GM21723 (cell line): ENCODE data around the gene MYRF.

Experiments
- ATAC-seq: cut with Tn5 transposase; IDR thresholded peaks from one replicate; pipeline ENCODE4 v1.9.1; 2021; ENCODE audit warnings: mild to moderate bottlenecking, moderate library complexity; ENCODE audit not compliant: unreplicated experiment

MYRF gene

DNA sequence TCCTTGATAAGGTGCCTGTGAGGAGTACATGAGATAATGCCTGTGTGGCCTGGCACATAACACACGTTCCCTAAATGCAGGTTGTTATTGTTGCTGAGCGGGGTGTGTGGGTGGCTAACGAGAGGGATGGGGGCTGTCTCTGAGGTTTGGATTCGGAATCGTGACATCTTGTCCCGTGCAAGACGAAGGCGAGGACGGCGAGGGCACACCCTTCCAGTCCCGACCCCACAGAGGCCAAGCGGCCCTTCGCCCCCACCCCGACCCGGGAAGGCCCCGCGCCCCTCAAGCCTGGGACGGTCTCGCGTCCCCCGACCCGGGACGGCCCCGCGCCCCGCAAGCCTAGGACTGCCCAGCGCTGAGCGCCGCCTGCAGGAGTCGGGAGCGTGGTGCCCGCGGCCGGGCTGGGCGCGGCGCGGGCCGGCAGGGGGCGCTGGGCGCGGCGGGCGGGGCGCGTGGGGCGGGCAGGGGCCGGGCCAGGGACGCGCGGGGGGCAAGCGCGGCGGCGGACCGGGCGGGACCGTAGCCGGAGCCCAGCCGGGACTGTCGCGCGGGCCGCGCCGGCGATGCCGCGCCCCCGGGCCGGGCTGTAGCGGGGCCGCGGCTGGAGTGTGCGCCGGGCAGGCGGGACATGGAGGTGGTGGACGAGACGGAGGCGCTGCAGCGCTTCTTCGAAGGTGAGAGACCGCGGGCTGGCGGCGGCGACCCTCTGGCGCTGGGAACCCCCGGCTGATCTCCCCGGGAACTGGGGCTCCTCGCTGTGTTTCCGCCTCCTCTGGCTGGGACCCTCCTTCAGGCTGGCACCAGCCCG is at the start of gene MYRF:
Gene MYRF, plus strand, starts transcription at position 520 of the 808 bp plus-strand sequence. Its CDS starts 109 bp downstream, at position 629.
- ATAC-seq: no peak

DNA sequence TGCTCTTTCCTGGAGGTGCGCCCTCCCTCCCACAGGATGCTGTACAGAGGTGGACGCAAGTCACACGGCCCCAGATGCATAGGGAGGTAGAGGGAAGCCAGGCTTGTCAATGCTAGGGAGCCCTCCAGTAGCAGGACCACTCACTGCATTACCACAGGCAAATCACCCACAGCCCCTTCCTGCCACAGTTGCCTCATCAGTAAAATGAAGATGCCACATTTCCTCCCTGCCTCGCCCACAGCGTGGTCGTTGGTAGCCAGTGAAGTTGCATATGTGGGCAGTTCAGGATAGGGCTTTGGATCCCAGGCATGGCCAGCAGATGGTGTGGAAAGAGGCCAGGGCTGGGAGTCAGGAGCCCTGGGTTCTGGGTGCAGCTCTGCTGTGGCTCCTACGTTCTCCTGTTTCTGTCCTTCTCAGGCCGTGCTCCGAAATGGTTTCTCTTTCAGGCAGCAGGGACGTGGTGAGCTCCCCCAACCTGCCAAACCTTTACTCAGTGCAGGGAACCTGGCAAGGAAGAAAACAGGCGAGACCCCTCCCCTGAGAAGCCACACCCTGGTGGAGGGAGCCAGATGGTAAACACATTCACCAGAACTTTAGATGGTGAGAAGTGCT is 49.6 kb upstream of the MYRF start:
- no peak for ATAC-seq

DNA sequence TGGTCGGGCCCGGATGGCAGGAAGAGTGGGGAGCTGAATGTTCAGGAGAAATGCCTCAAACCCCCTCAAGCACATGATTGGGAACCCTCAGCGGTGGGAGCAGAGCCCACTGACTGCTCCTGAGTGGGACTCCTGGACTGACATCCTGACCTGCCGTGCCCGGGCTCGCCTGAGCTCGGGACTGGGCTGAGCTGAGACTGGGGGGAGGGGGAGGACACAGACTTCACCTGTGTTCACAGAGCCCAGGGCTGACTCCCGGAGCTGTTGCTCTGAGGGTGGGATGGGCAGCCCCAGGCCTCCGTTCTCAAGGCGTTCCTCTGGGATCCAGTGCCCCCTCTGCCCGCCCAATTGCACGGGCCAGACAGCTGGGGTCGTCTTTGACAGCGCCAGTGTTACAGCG is 47.6 kb upstream of the MYRF start:
- ATAC-seq: no peak

DNA sequence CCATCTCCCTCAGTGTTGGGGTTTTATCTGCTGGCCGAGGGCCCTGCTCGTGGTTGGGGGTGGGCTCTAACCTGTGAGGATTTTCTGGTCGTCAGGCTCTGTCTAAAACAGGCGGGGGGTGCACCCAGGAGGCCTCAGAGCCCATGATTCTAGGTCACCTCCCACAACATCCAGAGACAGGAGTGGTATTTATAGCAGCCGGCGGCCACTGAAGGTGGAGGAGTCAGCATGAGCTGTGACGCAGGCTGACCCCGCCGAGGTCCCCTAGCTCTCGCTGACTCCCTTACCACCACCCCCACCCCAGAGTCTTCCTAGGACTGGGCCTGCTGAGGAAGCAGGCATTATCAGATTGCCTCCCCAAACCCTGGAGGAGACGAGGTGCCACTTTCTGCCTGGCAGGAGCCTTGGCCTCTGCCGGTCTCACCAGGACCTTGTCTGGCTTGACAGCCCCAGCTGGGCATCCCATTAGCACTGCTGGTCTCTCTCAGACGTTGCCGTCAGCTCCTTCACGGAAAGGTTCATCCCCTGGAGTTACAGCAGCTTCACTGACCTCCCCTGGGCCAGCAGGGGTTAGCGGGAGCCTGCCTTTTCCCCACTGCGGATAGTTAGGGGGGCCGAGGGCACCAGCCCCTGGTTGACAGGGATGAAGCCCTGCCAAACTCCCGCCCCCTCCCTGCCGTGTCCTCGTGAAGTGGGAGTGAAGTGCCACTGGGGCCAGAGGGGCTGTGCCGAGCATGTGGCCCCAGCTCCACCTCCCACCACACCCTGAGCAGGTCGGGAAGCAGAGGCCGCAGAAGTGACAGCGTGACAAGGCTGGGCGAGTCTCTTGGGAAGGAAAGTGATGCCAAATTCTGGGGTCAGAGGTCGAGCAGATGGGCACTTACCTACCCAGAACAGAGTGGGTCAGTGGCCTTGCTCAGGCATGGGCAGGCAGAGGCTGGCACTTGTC is 45.7 kb upstream of the MYRF start:
- no peak for ATAC-seq

DNA sequence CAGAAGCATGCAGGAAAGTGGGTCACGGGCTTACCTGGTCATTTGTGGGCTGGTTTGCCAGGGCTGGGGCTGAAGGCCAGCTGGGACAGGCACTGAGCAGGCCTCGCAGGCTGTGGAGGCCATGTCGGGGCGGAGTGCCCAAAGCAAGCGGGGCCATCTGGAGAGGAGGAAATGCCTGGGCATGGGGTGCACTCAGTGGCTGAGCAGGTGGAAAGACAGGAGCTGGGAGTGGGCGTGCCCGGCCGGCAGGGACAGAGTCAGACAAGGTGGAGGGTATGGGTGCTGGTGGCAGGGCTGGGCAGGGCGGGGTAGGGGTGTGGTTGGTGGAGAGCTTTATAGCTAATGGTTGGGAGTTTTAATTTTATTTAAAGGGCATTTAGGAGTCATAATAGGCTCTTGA is 44.9 kb upstream of the MYRF start:
- ATAC-seq: no peak

DNA sequence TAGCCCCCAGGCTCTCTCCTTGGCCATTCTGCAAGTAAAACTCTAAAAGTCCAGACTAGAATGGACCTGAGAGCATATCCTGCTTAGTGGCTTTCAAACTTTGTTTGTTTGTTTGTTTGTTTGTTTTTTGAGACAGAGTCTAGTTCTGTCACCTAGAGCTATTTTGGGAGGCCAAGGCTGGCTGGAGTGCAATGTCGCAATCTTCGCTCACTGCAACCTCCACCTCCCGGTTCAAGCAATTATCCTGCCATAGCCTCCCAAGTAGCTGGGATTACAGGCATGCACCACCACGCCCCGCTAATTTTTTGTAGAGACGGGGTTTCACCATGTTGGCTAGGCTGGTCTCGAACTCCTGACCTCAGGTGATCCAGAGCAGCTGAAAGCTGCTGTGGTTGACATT is 43.3 kb upstream of the MYRF start:
- no peak for ATAC-seq

DNA sequence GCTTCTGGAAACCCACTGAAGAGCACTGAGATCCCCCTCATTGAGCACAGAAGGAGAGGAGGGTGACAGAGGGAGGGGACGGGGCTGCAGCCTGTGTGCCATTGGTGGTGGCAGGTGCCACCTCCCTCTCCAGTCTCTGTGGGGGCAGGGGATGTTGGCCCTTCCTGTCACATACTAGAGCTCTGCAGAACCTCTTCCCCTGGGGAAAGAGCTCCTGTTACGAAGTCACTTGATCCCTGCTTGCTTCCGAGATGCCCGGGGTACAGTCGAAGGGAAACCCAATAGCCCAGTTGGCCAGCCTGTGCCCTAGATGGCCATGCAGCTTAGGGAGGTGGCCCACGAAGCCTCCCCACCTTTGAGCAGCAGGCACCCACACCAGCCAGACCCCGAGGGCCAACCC is 42.9 kb upstream of the MYRF start:
- no peak for ATAC-seq

DNA sequence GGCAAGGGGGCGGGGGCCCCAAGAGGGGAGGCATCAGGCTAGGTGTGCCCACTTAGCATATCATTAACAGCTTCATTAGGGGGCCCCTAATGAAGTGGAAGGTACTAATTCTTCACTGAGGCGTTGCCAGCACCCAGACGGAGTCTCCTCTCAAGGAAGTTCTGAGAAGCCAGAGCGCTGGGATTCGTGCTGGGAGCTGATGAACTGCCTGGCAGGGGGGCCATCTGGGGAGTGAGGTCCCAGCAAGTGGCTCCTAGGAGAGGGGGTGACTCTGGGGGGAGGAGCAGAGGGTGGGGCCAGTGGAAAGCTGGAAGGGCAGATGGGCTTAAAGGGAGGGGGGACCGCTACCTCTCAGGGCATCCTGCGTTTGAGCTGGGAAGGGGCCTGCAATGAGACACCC is 42.4 kb upstream of the MYRF start:
- no peak for ATAC-seq

DNA sequence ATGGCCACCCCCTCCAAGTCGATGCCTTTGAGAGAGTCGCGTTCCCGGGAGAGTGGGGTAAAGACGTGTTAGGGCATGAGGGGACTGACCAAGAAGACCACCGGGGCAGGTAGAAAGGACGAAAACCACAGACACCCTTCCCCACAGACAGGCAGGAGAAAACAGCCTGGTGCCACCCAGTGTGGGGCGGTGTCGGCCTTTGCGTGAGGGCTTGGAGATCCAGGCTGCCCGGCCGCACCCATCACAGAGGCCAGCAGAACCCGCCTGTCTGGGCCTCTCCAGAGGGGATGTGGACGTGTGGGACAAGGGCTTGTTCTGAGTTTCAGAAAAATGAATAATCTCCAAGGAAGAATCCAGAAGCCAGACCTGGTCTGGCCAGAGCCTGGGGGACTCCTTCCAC is 41.4 kb upstream of the MYRF start:
- ATAC-seq: no peak

DNA sequence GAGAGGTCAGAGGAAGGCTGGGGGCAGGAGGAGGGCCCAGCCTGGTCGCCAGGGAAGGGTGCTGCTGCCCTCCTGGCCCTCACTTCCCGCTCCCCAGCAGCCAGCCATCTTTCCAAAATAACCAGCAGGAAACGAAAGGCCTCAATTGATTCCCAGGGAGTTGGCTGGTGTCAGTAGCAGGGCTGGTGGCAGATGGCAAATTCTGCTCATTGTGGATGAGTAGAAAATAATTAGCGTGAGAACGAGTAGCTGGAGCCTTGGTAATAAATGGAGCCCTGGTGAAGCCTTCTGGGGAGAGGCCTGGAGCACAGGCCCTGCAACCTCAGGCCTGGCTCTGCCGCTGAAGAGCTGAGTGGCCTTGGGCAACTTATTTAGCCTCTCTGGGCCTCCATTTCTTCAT is 40.9 kb upstream of the MYRF start:
- no peak for ATAC-seq

DNA sequence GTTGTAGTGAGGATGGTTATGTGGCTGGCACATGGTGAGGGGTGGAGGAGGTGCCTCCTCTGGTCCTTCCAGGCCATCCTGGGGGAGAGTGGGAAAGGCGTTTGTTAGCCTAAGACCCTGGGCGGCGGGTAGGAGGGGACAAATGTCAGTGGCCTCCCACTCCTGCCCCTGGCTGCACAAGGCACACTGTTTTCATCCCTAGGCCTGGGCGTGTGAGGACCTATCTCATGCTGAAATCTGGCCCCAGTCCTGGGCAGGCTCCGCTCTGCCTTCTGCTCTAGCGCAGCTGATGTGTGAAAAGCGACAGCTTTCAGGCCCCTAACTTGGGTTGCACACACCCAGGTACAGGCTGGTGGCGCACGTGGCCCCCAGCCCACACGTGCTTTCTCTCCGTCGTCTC is 40.1 kb upstream of the MYRF start:
- ATAC-seq: no peak

DNA sequence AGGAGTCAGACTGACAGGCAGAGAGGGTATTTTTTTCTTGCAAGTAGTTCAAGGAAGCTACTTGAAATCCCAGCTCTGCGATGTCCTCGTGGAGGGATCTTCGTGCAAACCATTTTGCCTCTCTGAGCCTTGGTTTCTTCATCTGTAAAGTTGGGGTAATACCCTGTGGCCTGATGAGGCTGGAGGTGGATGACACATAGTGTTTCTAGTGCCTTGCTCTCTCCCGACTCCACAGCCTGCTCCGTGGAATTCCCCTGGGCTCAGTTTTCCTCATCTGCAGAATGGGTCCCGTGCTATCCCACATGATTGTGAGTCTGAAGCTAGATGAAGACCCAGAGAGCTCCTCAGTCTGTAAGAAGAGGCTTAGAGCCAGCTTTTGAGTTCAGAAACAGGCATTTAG is 39.6 kb upstream of the MYRF start:
- ATAC-seq: no peak

DNA sequence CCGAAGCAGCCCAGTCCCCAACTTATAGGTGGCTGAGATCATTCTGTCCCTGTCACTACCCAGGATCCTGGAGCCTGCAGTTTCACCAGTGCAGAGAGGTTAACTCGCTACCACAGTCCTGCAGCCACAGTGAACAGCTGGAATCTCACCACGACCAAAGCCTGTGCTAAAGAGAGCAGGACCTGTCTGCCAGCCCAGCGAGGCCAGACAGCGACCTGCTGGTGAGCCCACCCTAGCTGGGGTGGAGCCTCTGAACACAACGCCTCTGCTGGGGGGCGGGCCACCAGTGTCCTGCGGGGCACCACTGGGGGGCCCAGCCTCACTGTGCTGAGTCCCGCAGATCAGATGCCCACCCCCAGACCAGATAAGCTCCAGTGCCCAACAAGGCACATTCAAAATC is 39.0 kb upstream of the MYRF start:
- ATAC-seq: no peak

DNA sequence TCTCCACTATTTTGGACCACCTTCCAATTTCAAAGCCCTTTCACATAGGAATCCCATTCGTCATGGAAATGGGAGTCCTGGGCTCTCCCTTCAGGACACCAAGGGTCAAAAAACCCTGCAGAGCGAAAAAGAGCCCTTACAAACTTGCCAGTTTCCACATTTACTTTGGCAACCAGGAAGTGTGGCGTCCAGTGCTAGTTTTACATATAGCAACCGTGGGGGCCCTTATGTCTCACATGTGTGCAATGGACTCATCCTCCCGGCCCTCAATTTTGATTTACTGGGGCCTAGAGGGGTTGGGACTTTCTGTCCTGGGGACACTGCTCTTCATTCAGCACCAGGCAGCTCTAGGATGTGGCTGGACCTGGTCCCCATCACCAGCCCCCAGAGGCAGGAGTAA is 38.5 kb upstream of the MYRF start:
- ATAC-seq: no peak

DNA sequence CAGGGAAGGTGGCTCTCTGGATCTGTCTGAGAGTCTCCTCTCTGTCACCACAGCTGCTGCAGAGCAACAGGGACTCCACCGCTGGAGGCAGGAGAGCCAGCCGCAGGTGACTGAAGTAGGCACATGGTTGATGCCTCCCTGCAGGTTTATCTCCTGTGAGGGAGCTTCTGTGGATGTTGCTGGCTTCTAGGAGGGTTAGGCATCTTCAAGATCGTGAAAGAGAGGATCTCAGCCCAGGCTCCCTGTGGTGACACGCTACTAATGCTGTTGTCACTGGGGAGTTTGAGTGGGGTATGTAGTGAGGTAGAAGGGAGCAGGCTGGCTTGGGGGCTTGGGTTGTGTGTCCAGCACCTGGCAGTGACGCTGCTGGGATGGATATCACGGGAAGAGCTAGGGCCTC is 38.1 kb upstream of the MYRF start:
- no peak for ATAC-seq

DNA sequence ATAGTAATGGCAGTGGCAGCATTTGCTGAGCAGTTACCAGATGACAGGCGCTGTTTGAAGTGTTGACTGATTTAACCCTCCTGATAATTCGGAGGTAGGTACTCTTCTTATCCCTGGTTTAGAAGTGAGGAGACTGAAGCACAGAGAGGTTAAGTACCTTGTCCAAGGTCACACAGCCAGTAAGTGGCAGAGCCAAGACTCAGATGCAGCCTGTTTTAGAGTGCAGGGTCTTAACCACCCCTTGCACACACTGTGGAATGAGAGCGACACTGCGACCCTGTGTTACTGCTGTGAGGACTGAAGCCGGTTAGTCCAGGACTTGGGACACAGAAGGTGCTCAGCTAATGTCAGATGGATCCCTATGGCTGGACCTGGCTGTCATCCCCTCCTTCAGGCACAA is 37.5 kb upstream of the MYRF start:
- ATAC-seq: no peak

DNA sequence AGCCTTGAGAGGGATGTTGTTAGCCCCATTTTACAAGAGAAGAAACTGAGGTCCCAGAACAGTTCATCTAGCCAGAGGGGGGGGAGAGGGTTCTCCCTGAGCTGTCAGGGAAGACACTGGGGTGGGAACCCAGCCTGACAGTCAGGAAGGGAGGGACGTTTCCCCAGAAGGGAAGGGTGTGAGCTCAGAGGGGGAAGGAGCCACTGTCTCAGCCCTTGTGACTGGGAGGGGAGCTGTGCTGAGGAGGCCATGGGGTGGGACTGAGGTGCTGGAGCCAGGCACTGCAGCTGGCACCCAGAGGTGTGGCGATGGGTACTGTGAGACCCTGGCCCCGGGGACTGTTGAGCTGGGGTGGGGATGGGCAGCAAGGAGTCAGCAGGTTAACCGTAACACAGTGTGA is 36.6 kb upstream of the MYRF start:
- no peak for ATAC-seq

DNA sequence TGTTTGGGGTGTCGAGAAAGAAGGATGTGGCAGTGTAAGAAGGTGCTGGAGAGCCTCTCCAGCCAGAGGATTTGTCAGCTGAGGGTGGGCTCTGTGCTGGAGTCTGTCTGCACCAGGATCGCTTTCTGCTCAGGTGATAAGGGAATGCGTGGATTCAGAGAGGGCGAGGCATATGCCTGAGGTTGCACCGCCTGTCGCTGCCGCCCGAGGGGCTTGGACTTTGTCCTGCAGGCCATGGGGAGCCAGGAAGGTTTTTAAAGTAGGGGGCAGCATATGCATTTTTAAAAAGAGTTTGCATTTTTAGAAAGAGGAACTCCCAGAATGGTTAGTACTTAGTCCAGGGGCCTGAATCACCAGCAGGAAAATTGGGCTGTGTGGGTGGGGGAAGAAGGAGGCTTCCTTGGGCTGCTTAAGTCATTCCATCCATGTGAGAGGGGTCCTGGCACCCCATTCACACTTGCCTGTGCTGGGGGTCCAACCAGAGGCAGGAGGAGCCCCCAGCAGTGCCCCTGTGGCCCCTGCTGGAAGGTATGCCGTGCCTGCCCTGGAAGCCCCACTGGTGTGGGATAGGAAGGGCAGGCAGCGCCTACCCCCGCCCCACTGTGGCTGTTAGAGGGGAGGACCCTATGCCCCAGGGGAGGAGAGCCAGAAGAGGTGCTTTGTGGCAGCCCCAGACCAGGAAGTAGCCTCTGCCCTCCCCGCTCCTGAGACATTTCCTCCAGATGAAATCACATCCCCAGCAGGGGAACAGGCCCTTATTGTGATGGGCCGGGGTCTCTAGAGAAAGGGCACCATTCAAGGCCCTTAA is 35.8 kb upstream of the MYRF start:
- ATAC-seq: no peak

DNA sequence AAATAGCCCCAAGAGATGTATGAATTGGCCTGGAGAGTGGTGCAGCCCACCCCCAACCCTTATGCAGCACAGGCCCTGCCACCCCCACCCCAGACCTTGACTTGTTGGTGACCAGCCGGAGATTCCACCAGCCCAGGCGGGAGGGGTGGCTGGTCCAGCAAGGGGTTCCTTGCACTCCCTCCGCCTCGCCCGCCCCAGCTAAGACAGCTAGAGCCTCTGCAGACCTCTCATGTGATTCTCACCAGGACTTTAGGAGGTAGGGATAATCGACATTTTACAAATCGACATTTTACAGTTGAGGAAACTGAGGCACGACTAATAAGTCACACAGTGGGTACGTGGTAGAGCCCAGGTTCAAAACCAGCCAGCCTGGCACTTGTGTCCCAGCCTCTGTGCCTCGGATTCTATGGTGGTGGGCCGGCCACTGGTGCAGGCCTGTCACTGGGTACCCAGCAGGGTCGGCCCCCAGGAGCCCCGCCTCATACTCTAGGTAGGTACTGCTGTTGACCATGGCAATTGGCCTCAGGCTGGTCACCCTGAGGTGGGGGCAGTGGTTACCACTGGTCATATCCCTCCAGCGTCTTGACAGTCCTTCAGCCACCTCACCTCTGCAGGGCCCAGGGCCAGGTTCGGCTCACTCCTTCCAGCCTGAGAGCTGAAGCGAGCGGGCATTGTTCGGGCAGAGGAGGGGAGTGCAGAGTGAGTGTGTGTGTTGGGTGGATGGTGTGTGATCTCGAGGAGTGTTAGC is 35.0 kb upstream of the MYRF start:
- no peak for ATAC-seq

DNA sequence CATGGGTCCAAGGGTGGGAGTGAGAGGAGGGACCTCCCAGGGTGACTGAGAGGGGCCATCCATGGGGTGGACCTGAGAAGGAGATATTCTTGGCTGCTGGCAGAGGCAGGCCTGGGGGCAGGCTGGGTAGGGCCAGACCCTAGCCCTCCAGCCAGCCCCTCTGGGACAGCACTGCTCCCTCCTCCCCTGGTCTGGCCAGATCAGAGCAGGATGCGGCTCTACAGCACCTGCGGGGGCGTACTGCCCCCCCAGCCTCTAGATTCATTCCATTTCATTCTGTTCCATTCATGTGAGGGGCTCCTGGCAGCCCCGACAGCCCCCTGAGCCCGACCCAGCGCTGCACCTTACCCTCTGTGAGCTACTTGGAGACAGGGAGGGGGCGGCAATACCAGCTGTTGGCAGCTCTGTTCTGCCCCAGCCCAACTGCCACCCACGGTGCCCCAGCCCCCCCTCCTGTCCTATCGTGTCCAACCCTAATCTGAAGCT is 34.3 kb upstream of the MYRF start:
- ATAC-seq: no peak
